WI38 (cell line): ENCODE data around the gene MAGI1.

Source experiments
- H3K4me3 ChIP-seq: 2 replicates; pipeline ENCODE4 v1.5.1; 2011; ENCODE audit warnings: low read depth, mild to moderate bottlenecking, control low read depth, low read length
- TF ChIP-seq, protein P1 (sequence below): IDR thresholded peaks from 2 replicates; pipeline ENCODE4 v1.5.1; 2012; ENCODE audit warnings: low read depth, mild to moderate bottlenecking, control low read depth, low read length

MAGI1 gene

DNA sequence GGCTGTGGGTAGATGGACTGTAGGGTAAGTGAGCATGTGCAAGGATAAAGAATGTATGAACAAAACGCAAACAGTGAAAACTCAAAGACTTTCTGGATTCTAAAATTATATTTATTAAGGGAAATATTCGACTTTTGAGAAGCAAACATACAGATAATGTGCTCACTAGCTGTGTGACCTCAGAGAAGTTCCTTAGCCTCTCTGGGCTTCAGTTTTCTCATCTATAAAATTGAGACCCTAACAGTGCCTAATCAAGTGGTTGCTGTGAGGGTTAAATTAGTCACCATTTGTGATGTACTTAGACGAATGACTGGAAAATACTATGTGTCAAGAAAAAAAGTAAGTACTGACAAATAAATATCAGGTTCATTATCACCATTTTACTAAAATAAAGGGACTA is 261.7 kb downstream of the MAGI1 start:
- TF ChIP-seq, protein P1, sequence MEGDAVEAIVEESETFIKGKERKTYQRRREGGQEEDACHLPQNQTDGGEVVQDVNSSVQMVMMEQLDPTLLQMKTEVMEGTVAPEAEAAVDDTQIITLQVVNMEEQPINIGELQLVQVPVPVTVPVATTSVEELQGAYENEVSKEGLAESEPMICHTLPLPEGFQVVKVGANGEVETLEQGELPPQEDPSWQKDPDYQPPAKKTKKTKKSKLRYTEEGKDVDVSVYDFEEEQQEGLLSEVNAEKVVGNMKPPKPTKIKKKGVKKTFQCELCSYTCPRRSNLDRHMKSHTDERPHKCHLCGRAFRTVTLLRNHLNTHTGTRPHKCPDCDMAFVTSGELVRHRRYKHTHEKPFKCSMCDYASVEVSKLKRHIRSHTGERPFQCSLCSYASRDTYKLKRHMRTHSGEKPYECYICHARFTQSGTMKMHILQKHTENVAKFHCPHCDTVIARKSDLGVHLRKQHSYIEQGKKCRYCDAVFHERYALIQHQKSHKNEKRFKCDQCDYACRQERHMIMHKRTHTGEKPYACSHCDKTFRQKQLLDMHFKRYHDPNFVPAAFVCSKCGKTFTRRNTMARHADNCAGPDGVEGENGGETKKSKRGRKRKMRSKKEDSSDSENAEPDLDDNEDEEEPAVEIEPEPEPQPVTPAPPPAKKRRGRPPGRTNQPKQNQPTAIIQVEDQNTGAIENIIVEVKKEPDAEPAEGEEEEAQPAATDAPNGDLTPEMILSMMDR, result no peak
- H3K4me3 ChIP-seq, result no peak overlapping the region

DNA sequence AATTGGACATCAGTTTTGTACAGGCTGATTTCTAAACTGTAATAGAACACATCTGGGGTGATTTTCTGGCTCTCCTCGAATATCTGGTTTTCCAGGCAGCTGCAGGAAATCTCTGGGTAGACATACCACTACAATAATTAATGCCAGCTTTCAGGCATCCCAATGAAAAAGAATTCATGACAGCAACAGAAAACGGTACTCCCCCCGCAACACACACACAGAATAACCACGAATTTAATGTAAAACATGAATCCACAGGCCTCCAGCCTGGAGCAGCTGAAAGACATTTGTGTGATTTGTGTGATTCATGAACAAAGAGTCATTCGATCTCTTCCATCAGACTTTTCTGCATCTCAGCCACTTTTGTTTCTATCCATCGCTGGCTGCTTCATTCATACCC is 262.2 kb downstream of the MAGI1 start:
- no peak overlapping the region for H3K4me3 ChIP-seq
- TF ChIP-seq, protein P1, result no peak

DNA sequence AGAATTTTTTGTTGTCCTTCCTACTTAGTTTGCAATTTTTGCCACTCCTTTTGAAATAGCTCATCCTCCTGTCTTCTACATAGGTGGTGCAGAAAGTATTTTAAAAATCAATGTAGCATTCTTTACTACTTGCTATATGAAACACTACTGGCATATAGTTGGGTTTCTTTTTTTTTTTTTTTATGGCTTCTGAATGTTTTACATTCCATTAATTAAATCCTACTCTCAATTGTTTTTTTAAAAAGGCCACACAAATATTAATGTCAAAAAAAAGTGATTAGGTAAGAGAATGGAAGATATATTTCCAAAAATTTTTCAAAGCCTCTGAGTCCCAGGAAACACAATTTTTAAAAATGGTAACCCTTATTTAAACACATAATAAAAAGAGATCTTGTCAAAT is 262.6 kb downstream of the MAGI1 start:
- TF ChIP-seq, protein P1, result no peak
- no peak overlapping the region for H3K4me3 ChIP-seq

DNA sequence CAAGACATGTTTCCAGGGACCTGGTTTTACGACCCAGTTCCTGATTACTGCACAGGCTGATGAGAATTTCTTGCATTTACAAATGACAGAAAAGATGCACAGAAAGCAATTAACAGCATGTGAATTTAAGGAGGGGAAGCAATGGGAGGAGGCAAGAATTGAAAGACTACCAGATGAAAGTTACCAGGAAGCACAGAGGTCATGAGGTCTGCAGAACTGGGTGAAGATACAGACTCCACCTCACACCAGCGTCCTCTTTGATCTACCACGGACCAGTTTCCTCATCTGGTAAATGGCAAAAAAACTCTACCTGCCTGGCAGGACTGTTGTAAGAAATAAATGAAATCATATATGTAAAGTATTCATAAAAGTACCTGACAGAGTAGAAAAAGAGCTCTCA is 266.0 kb downstream of the MAGI1 start:
- TF ChIP-seq, protein P1, result no peak
- no peak overlapping the region for H3K4me3 ChIP-seq

DNA sequence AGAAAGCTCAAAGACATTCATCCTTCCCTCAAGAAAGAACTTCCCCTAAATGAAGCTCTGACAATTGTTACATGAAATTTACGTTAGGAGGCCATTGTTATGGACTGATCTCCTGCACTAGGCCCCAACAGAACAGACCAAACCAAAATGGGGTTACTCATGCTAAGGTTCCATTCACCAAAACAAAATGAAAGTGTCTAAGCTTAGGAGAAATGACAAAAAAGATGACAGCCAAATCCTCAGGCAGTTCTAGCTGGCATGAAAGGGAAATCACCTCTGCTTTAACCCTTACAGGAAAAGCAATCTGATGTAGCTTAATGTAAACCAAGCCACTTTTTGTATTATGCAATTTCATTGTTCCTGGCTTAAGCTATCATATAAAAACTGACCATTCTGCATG is 271.2 kb downstream of the MAGI1 start:
- TF ChIP-seq, protein P1, result no peak
- no peak overlapping the region for H3K4me3 ChIP-seq

DNA sequence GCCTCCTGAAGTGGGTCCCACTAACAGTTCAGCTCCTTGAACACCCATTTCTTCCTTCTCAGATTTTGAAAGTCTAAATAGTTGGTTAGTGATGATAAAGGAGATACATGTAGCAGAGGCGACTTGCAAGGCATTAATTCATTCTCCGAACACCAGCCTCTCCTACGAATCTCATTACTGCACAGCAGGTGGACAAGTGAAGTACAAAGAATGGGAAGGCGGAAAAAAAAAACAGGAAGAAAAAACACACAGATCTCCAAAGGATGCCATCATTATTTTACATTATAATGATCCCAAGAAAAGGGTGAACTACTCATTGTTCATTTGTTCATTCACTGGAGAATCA is 276.5 kb downstream of the MAGI1 start:
- H3K4me3 ChIP-seq, result no peak overlapping the region
- TF ChIP-seq, protein P1, result no peak

DNA sequence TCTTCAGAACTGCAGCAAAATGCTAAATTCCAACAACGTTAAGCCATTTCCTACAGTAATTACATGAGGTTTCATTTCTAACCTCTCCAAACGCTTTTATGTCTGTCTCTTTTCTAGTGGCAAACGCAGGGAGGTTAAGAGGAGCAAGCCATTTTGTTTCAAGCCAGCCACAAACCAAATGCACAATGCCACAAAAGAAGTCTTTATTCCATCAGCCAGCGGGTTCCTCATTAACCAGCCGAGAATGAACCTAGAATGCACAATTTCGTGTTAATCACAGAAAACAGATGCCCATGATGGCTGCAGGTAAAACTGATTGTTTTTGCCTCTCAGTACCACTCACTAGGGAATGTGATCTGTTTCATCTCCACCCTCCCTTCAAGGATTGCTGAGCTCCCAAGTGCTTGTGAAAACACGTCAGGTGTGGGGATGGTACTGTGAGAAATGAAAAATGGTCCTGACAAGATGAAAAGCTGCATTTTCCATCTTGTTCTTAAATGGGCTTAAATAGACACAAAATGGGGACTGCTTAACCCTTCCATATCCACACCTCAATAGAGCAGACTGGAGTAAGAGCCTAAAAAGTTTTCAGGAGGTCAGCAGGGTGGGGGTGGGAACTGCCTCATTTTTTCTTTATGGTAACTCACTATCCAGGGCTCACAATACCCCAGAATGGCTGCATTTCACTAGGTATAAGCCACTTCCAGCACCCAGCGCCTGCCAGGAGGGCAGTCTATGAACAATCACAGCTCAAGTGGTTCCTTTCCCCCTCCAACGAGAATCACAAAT is 277.1 kb downstream of the MAGI1 start:
- no peak overlapping the region for H3K4me3 ChIP-seq
- TF ChIP-seq, protein P1, result no peak
